ENCODE data around the gene BICD2.

The BICD2 gene

DNA sequence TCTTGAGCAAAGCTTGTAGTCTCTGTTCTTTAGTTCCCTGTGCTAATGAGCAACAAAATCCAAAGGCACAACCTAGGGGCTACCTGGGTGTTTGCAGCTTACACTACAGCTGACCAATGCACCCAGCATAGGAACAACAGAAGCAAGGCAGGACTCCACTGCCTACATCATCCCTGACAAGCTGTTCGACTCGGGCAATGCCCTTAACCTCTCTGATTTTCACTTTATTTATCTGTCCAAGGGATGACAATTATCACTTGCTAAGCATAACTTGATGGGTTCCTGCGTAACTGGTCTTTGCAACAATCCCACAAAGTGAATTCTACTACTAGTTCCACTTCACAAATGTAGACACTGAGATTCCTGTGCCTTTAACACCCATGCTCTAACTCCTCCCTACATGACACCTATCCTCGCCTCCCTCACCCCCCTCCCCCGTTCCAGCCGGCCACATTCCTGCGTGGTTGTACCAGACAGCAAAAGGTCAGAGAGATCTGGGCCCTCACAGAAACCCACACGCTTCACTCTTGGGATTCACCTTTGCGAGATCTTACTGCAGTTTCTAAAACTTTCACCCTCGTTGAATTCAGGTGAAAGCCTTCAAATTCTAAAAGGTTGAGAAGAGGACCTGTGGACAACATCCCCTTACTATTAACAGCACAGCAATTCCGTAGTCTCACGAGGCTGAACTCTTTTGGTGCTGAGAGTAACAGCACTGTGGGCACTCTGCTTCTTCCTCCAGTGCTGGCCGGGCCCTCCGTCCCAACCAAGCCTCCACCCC is 95.7 kb downstream of the BICD2 start:
- DNase-seq (ENCODE audit: low spot score) (no peak), ATAC-seq (ENCODE audit: low read depth) (peak; percentile 60)
- no peaks in the 10 kb centered on the region for H3K27me3 ChIP-seq (ENCODE audit: insufficient read depth, poor library complexity, severe bottlenecking)
- peaks cover 4% of the 10 kb centered on the region for H3K4me1 ChIP-seq (ENCODE audit: insufficient read depth, poor library complexity, severe bottlenecking)
- peaks cover 15% of the 10 kb centered on the region; the same call in 1 of the 2 replicates for H3K36me3 ChIP-seq (ENCODE audit: low read depth)
- TF ChIP-seq, protein P1, sequence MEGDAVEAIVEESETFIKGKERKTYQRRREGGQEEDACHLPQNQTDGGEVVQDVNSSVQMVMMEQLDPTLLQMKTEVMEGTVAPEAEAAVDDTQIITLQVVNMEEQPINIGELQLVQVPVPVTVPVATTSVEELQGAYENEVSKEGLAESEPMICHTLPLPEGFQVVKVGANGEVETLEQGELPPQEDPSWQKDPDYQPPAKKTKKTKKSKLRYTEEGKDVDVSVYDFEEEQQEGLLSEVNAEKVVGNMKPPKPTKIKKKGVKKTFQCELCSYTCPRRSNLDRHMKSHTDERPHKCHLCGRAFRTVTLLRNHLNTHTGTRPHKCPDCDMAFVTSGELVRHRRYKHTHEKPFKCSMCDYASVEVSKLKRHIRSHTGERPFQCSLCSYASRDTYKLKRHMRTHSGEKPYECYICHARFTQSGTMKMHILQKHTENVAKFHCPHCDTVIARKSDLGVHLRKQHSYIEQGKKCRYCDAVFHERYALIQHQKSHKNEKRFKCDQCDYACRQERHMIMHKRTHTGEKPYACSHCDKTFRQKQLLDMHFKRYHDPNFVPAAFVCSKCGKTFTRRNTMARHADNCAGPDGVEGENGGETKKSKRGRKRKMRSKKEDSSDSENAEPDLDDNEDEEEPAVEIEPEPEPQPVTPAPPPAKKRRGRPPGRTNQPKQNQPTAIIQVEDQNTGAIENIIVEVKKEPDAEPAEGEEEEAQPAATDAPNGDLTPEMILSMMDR (IDR thresholded peaks at IDR 0.05; ENCODE audit: poor library complexity, severe bottlenecking) = no peak
- H3K27ac ChIP-seq (ENCODE audit: poor library complexity, severe bottlenecking) = peak overlapping the region; percentile 74
- peak overlapping the region; percentile 70 for H3K4me3 ChIP-seq (ENCODE audit: severe bottlenecking)
- H3K9me3 ChIP-seq (ENCODE audit: severe bottlenecking) = no peaks in the 10 kb centered on the region

DNA sequence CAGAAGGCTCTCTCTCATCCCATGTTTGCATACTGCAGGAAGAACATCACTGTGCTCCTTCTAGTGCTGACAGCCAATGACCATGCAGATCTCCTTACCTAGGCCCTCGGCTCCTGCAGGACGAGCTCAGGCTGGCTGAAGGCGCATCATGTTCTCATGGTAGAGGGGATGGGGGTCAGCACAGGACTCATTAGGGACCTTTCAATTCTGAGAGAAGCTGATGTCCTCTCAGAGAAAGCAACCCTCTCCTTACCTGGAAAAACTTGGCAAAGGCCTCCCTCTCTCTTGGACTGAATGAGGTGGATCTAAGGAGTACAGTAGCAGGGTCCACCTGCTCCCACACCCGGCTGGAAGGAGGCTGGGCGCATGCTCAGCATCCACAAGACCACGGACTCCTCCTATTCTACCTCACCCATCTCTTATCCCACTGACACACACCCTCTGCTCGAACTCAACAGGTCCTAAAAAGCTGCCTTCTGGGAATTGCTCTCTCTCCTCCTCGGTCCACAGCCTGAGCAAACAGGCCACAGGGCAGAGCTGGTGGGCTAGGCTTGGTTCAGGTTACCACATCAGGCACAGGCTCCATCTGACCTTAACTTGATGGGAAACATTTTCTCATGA is 97.6 kb downstream of the BICD2 start:
- ATAC-seq (ENCODE audit: low read depth) = no peak
- Histone ChIP-seq H3K27me3 (ENCODE audit: insufficient read depth, poor library complexity, severe bottlenecking) (no peaks in the 10 kb centered on the region), H3K27ac (ENCODE audit: poor library complexity, severe bottlenecking) (no peak overlapping the region), H3K4me3 (ENCODE audit: severe bottlenecking) (no peak overlapping the region), H3K36me3 (ENCODE audit: low read depth) (peaks cover 15% of the 10 kb centered on the region; the same call in 1 of the 2 replicates), H3K9me3 (ENCODE audit: severe bottlenecking) (no peaks in the 10 kb centered on the region), H3K4me1 (ENCODE audit: insufficient read depth, poor library complexity, severe bottlenecking) (peaks cover 4% of the 10 kb centered on the region)
- TF ChIP-seq, protein P1 (IDR thresholded peaks at IDR 0.05; ENCODE audit: poor library complexity, severe bottlenecking) = no peak
- no peak for DNase-seq (ENCODE audit: low spot score)

DNA sequence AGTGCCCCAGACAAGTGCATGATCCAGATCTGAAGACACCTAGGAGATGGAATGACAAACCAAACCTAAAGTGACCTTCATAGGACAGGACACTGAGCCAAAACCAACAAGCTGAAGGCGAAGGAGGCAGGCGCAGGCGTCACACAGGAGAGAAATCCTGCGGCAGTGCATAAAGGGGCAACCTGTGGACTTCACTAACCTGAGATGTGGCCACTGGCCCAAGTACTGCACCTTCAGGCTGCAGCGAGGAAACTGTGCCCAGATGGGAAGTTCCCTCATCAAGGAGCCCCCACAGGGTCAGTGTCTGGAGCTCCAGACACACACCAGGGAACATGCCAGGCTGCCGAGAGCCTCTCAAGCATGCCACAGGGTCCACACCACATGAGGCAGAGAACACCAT is 98.4 kb downstream of the BICD2 start:
- Histone ChIP-seq H3K4me3 (ENCODE audit: severe bottlenecking) (no peak overlapping the region), H3K4me1 (ENCODE audit: insufficient read depth, poor library complexity, severe bottlenecking) (peaks cover 2% of the 10 kb centered on the region), H3K9me3 (ENCODE audit: severe bottlenecking) (no peaks in the 10 kb centered on the region), H3K36me3 (ENCODE audit: low read depth) (peaks cover 15% of the 10 kb centered on the region; the same call in 1 of the 2 replicates), H3K27ac (ENCODE audit: poor library complexity, severe bottlenecking) (no peak overlapping the region), H3K27me3 (ENCODE audit: insufficient read depth, poor library complexity, severe bottlenecking) (no peaks in the 10 kb centered on the region)
- no peak for ATAC-seq (ENCODE audit: low read depth)
- TF ChIP-seq, protein P1 (IDR thresholded peaks at IDR 0.05; ENCODE audit: poor library complexity, severe bottlenecking) = no peak
- no peak for DNase-seq (ENCODE audit: low spot score)

DNA sequence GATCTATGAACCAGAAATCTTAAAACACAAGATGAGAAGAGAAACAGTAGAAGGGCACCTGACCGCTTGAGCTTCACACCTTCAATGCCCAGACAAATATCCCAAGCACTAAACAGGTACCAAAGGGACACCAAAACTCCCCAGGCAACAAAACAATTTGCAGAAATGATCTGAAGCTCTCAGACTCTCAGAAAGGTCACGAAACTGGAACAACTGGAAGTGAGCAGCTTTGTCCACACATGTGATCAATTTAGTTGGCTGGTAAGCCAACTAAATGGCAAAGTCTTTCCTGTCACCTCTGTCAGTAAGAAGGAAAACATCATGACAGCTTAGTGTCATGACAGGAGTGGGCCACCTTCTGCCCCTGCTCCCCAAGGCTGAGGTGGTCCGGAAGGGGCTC is 98.8 kb downstream of the BICD2 start:
- H3K4me1 ChIP-seq (ENCODE audit: insufficient read depth, poor library complexity, severe bottlenecking) = no peaks in the 10 kb centered on the region
- H3K27me3 ChIP-seq (ENCODE audit: insufficient read depth, poor library complexity, severe bottlenecking) = no peaks in the 10 kb centered on the region
- H3K27ac ChIP-seq (ENCODE audit: poor library complexity, severe bottlenecking) = no peak overlapping the region
- H3K36me3 ChIP-seq (ENCODE audit: low read depth) = peaks cover 15% of the 10 kb centered on the region; the same call in 1 of the 2 replicates
- DNase-seq (ENCODE audit: low spot score) (no peak), ATAC-seq (ENCODE audit: low read depth) (no peak)
- TF ChIP-seq, protein P1 (IDR thresholded peaks at IDR 0.05; ENCODE audit: poor library complexity, severe bottlenecking) = no peak
- no peak overlapping the region for H3K4me3 ChIP-seq (ENCODE audit: severe bottlenecking)
- no peaks in the 10 kb centered on the region for H3K9me3 ChIP-seq (ENCODE audit: severe bottlenecking)

All from RWPE2 (cell line).